ENCODE data around the gene SUZ12.

DNA sequence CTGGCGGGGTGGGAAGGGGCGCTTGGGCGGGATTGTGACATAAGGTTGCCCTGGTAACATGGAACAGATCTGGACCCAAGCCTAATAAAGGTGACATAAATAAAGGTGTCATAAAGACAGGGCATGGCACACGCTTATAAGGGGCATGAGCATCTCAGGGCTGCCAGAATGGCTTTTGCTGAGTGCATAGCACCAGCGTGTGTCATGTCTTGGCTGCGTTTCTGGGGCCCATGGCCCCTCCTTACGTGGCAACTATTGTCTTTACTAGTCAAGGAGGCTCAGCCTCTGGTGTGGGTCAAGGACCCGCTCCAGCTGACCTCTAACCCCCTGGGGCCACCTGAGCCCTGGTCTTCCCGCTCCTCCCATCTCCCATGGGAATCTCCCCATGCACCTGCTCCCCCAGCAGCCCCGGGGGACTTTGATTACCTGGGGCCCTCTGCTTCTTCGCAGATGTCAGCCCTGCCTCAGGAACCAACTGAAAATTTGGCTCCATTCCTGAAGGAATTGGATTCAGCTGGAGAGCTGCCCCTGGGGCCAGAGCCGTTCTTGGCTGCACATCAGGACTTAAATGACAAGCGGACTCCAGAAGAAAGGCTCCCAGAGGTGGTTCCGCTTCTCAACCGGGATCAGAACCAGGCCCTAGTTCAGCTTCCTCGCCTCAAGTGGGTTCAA lies 84.3 kb downstream of the SUZ12 start:
- no peak for TF ChIP-seq CTCF (IDR thresholded peaks at IDR 0.05; ENCODE audit: poor library complexity, severe bottlenecking)
- no peak for TF ChIP-seq EP300 (conservative IDR thresholded peaks at IDR 0.05; ENCODE audit: poor library complexity, severe bottlenecking)
- TF ChIP-seq EZH2 (IDR thresholded peaks at IDR 0.05; ENCODE audit: borderline replicate concordance, insufficient read depth, low read length, poor library complexity, severe bottlenecking) = no peak
- TF ChIP-seq SMC3 (conservative IDR thresholded peaks at IDR 0.05; ENCODE audit: poor library complexity) = no peak
- TF ChIP-seq POLR2AphosphoS5 (IDR thresholded peaks at IDR 0.05) = no peak

Measured in neural cell (in vitro differentiated cells).